ENCODE measurements around the gene SYNE1. TPM values are rescaled to one million over a fixed set of nuclear protein-coding genes. Genes with fewer than 3 reads are reported as not detected.

SYNE1 gene
- total RNA-seq, 1 experiment from 2014 or later, result 6.5 TPM

GRCh38 chr6:152154559-152155356 lies 482.4 kb downstream of the SYNE1 start (continued):
- no peak for TF ChIP-seq CREM (CRISPR knock-in tag; IDR thresholded peaks at IDR 0.05)
- no peak for TF ChIP-seq RELA (CRISPR knock-in tag; IDR thresholded peaks at IDR 0.05; ENCODE audit: borderline replicate concordance)
- no peak for TF ChIP-seq ERG (CRISPR knock-in tag; IDR thresholded peaks at IDR 0.05)
- no peak for TF ChIP-seq ZNF232 (CRISPR knock-in tag; IDR thresholded peaks at IDR 0.05)

- ChIA-PET CTCF (interaction anchor here (2.7 kb wide), 1 partner anchor 27 kb away, joined by 8 read pairs; no protein-coding TSS in a partner anchor), POLR2A (no interaction called here)
- ATAC-seq (no peak), DNase-seq (ENCODE audit: low spot score) (no peak)
- Mint-ChIP-seq H3K36me3 (no peaks in the 10 kb centered on the region), H3K9me3 (no peaks in the 10 kb centered on the region), H3K27ac (no peak overlapping the region), H3K27me3 (ENCODE audit: low read depth) (no peaks in the 10 kb centered on the region), H3K4me3 (no peak overlapping the region), H3K4me1 (peaks cover 7% of the 10 kb centered on the region)
- TF ChIP-seq ETV6 (CRISPR knock-in tag; IDR thresholded peaks at IDR 0.05), result no peak
- TF ChIP-seq PREB (CRISPR knock-in tag; IDR thresholded peaks at IDR 0.05; ENCODE audit: borderline replicate concordance), result no peak
- no peak for TF ChIP-seq TEAD4 (CRISPR knock-in tag; IDR thresholded peaks at IDR 0.05)
- TF ChIP-seq FOXP4 (CRISPR knock-in tag; IDR thresholded peaks at IDR 0.05), result no peak
- no peak for TF ChIP-seq ZNF512 (CRISPR knock-in tag; IDR thresholded peaks at IDR 0.05; ENCODE audit: borderline replicate concordance)
These were observed 485.2 kb downstream of the SYNE1 start for GRCh38 chr6:152151920-152152319.

GRCh38 chr6:152150196-152150595 lies 487.0 kb downstream of the SYNE1 start:
- Mint-ChIP-seq H3K4me1 (peaks cover 12% of the 10 kb centered on the region), H3K27me3 (ENCODE audit: low read depth) (no peaks in the 10 kb centered on the region), H3K27ac (no peak overlapping the region), H3K36me3 (no peaks in the 10 kb centered on the region), H3K4me3 (no peak overlapping the region), H3K9me3 (no peaks in the 10 kb centered on the region)
- ChIA-PET POLR2A (no interaction called here), CTCF (no interaction called here)
- no peak for ATAC-seq
- no peak for DNase-seq (ENCODE audit: low spot score)
- TF ChIP-seq STAT6 (CRISPR knock-in tag; conservative IDR thresholded peaks at IDR 0.05; ENCODE audit: low read depth) (no peak), ZBTB43 (CRISPR knock-in tag; IDR thresholded peaks at IDR 0.05) (no peak), SMAD3 (CRISPR knock-in tag; IDR thresholded peaks at IDR 0.05; ENCODE audit: borderline replicate concordance) (no peak), ZNF416 (CRISPR knock-in tag; IDR thresholded peaks at IDR 0.05) (no peak), ATF6 (CRISPR knock-in tag; IDR thresholded peaks at IDR 0.05) (no peak), TEAD1 (CRISPR knock-in tag; IDR thresholded peaks at IDR 0.05) (no peak), E2F5 (CRISPR knock-in tag; IDR thresholded peaks at IDR 0.05) (no peak), CTCF (IDR thresholded peaks at IDR 0.05) (no peak)

Measured in WTC11 (cell line).